NCI-H2227 (cell line): ENCODE measurements around the gene TTC28.
"Not testable (repeated sequence)": the region's sequence is repeated elsewhere in the genome, so short reads cannot be mapped to it uniquely, and the experiment has no call there.

ENCODE experiments used
- DNase-seq: peaks from one replicate; lab custom pipeline; 2025; ENCODE audit not compliant: unreplicated experiment; lab: John Stamatoyannopoulos, UW

Gene TTC28

DNA sequence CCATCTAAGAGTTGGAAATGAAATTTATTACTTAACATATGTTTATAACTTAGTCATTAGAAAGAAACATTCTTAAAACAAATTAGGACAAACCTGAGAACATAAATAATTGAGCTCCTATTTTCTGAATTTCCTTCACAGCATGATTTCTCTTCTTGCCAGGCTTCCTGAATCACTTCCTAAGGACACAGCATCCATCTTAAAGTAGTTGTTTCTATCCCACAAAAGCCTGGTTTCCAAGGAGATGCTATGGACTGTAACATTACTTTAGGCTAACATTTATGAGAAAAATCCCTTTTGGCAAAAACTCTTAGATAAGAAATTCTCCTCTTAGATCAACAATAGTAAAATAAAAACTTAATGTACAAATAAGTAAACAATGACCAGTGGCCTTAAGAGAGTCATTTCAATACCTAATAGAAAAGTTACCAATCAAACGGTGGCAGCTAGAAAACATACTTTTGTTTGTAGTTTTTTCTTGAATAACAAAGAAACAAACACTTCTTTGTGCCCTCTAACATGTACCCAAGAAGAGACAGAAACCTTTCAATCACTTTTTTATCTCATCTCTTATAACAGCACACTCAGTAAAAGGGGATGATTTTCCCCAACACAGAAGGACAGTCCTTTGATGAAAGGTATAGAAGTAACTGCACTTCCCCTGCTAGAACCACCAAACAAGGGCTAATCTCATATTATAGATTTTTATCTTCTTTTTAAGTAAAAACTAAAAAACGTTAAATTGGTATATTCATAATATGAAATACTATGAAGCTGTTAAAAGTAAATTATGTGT is 74.5 kb downstream of the TTC28 start:
- no peak for DNase-seq

DNA sequence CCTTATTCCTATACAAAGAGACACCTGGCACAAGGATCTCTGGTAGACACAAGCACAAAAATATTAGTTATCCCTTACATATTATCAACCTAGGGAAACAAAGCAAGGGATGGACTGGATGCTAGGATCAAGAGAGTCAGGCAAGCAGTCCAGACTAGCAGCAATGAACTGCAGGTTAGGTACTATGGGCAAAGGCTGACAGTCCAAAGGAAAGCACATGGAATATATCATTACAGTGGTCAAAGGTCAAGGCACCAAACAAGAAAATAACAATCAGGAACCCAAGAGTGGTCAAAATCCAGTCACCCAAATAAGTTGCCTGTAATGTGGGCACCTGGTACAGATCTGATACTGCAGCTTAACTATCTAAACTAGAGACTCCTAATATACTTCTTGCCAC is 77.7 kb downstream of the TTC28 start:
- DNase-seq, result no peak

GRCh38 chr22:28600546-28601143 is 79.0 kb downstream of the TTC28 start:
- DNase-seq, result peak; percentile 74

GRCh38 chr22:28599693-28600092 is 79.9 kb downstream of the TTC28 start:
- no peak for DNase-seq

- DNase-seq, result no peak
These were observed 82.0 kb downstream of the TTC28 start for GRCh38 chr22:28597665-28598064.

DNA sequence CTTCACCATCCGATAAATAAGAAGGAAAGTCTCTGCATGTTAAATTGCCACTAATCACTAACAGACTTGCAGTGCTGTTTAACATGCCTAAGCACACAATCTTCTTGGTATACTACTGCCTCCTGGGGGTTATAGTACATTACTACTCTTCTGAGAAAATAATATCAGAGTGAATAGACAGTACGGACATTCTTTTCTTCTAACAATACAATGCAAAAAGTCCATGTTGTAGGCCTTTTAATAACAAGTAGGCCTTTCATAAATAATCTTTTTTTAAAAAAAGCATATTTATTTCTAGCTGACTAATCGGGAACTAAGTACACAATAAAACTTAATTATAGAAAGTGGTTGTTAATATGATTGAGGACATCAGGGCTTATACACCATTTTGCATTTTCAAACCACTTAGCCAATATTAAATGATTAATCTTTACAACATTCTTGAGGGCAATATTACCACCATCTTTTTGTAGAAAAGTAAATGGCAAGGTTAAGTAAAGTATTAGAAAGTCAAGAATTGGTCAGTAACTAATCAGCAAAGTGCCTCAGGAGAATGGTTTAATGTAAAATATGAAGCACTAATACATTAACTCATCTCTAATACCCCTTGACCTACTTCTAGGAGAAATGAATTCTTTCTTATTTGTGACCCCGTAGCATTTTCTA is 84.7 kb downstream of the TTC28 start:
- peak; percentile 39 for DNase-seq

GRCh38 chr22:28594076-28594796 is 85.4 kb downstream of the TTC28 start:
- DNase-seq, result no peak

- DNase-seq, result no peak
These were observed 86.3 kb downstream of the TTC28 start for GRCh38 chr22:28593299-28593698.

DNA sequence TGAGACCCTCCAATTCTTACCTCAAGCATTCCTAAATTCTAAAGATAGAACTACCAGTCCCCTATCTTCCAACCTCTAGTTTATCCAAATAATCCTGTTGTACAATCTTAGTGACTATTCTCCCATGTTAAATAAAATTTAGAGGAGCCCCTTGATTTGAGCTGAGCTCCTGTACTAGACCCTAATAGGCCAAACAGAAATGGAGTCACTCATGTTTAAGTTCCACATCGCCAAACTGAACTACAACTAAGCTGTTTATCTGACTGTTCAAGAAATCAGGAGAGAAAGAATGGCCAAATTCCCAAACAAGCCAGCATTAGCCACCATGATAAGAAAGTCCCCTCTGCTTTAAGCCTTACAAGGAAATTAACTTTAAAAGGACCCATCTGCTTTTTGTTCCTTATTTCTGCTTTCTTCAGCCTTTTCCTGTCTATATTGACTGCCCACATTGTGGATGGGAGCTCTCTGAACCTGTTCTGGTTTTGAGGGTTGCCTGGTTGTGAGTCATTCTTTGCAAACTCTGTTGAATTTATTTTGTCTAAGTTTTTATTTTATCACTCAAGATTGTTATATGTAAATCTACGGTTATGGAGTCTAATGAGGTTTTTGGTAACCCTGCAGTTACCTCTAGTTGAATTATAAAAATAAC is 90.4 kb downstream of the TTC28 start:
- DNase-seq, result no peak

GRCh38 chr22:28585324-28585723 is 94.3 kb downstream of the TTC28 start:
- DNase-seq, result no peak

DNA sequence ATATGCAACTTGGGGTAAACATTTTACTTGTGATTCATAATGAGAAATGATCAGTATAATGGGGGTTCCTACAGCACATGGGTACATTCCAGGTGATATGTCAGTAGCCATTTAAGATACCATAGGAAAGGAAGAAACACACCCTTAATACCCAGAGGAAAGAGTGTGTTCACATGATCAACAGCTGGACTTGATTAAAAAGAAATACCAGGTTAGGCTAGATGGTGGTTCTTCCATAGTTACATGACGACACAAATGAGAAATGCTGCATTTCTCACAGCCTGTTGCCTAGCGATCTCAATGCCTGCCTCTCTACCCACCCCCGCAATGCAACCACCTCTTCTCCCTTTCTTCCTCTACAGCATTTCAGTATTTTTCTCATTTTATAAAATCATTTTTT is 96.8 kb downstream of the TTC28 start:
- DNase-seq, result no peak

DNA sequence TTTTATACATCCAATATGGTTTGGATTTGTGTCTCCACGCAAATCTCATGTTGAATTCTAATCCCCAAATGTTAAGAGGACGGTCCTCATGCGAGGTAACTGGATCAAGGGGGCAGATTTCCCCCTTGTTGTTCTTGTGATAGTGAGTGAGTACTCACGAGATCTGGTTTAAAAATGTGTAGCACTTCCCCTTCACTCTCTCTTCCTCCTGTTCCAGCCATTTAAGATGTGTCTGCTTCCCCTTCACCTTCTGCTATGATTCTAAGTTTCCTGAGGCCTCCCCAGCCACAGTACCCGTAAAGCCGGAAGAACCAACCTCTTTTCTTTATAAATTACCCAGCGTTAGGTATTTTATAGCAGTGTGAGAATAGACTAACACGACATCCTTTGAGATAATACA is 98.6 kb downstream of the TTC28 start:
- no peak for DNase-seq

- DNase-seq, result no peak
These were observed 103.5 kb downstream of the TTC28 start for GRCh38 chr22:28576162-28576561.

GRCh38 chr22:28574159-28574788 is 105.4 kb downstream of the TTC28 start:
- no peak for DNase-seq

GRCh38 chr22:28570696-28571373 is 108.8 kb downstream of the TTC28 start:
- DNase-seq, result no peak

GRCh38 chr22:28568974-28569373 is 110.7 kb downstream of the TTC28 start:
- DNase-seq, result not testable (repeated sequence)

DNA sequence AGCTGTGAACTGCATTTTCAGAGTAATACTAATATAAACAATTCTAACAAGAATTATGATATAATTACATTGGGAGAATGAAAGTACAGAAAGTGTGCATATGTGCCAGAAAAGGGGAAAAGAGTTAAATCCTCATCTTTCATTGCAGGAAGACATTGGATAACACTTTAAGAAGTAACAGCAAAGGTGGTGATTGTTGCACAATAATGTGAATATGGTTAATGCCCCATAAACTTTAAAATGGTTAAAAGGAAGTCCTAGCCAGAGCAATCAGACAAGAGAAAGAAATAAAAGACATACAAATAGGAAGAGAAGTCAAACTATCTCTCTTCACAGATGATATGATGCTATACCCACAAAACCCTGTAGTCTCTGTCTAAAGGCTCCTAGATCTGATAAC is 111.5 kb downstream of the TTC28 start:
- no peak for DNase-seq

DNA sequence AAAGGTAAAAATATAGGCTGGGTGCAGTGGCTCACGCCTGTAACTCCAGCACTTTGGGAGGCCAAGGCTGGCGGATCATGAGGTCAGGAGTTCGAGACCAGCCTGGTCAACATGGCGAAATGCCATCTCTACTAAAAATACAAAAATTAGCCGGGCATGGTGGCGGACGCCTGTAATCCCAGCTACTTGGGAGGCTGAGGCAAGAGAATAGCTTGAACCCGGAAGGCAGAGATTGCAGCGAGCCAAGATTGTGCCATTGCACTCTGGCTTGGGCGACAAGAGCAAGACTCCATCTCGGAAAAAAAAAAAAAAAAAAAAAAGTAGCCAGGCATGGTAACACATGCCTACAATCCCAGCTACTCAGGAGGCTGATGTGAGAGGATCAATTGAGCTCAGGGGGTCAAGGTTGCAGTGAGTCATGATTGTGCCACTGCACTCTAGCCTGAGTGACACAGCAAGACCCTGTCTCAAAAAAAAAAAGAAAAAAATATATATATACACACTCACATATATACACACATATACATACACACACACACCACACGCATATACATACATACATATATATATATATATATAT is 112.6 kb downstream of the TTC28 start:
- not testable (repeated sequence) for DNase-seq

GRCh38 chr22:28563636-28564035 is 116.0 kb downstream of the TTC28 start:
- DNase-seq, result no peak

GRCh38 chr22:28562324-28562723 is 117.3 kb downstream of the TTC28 start:
- DNase-seq, result no peak
